KMS-11 (cell line): ENCODE data around the gene ABHD16B.
"Not testable (repeated sequence)": the region's sequence is repeated elsewhere in the genome, so short reads cannot be mapped to it uniquely, and the experiment has no call there.

Experiments used
- H2AFZ ChIP-seq: fragments of 200-600 bp; sonication (generic); 2 replicates; pipeline ENCODE4 v1.6.1; 2016; ENCODE audit warnings: antibody characterized with exemption, mixed run types, low read depth
- H3K27ac ChIP-seq: fragments of 200-600 bp; sonication (generic); 2 replicates; pipeline ENCODE4 v1.6.1; 2016; ENCODE audit warnings: mild to moderate bottlenecking, mixed run types
- H3K27me3 ChIP-seq: fragments of 200-600 bp; sonication (generic); 2 replicates; pipeline ENCODE4 v1.6.1; 2017; ENCODE audit warnings: mild to moderate bottlenecking, low read depth, mixed run types, moderate library complexity; ENCODE audit not compliant: insufficient read depth
- H3K36me3 ChIP-seq: fragments of 200-600 bp; sonication (generic); 2 replicates; pipeline ENCODE4 v1.6.1; 2017; ENCODE audit warnings: mild to moderate bottlenecking, mixed run types; ENCODE audit not compliant: insufficient read depth
- H3K4me1 ChIP-seq: fragments of 200-600 bp; sonication (generic); 2 replicates; pipeline ENCODE4 v1.6.1; 2016; ENCODE audit warnings: mild to moderate bottlenecking, low read depth, mixed run types; ENCODE audit not compliant: poor library complexity, severe bottlenecking
- H3K4me2 ChIP-seq: fragments of 200-600 bp; sonication (generic); 2 replicates; pipeline ENCODE4 v1.7.0; 2016; ENCODE audit warnings: mild to moderate bottlenecking, mixed run types
- H3K4me3 ChIP-seq: fragments of 200-600 bp; sonication (generic); IDR thresholded peaks from 2 replicates; pipeline ENCODE4 v1.6.1; 2017; ENCODE audit warnings: low read depth, low read length, mixed read lengths; ENCODE audit not compliant: insufficient read depth
- H3K79me2 ChIP-seq: fragments of 200-600 bp; sonication (generic); 2 replicates; pipeline ENCODE4 v1.6.1; 2016; ENCODE audit warnings: low read depth, mixed run types; ENCODE audit not compliant: insufficient read depth
- H3K9ac ChIP-seq: fragments of 200-600 bp; sonication (generic); 2 replicates; pipeline ENCODE4 v1.6.1; 2016; ENCODE audit warnings: mild to moderate bottlenecking, mixed run types
- H4K20me1 ChIP-seq: fragments of 200-600 bp; sonication (generic); 2 replicates; pipeline ENCODE4 v1.6.1; 2016; ENCODE audit warnings: mild to moderate bottlenecking, mixed run types; ENCODE audit not compliant: insufficient read depth
- CTCF ChIP-seq: fragments of 200-600 bp; sonication (generic); conservative IDR thresholded peaks from 2 replicates; pipeline ENCODE4 v1.6.1; 2017; ENCODE audit warnings: low read depth, mild to moderate bottlenecking, antibody characterized with exemption, low read length, moderate library complexity, mixed read lengths

The ABHD16B gene

GRCh38 chr20:63847237-63848002 lies 13.9 kb upstream of the ABHD16B start:
- Histone ChIP-seq H3K27ac (no peak overlapping the region), H3K4me3 (no peak overlapping the region), H2AFZ (no peak overlapping the region), H3K4me2 (no peak overlapping the region), H3K79me2 (no peaks in the 10 kb centered on the region), H3K27me3 (peaks cover 29% of the 10 kb centered on the region; the same call in 1 of the 2 replicates), H3K36me3 (no peaks in the 10 kb centered on the region), H4K20me1 (no peaks in the 10 kb centered on the region), H3K4me1 (peaks cover 18% of the 10 kb centered on the region), H3K9ac (no peak overlapping the region)
- no peak for TF ChIP-seq CTCF

- Histone ChIP-seq H3K4me2 (no peak overlapping the region), H3K27ac (no peak overlapping the region), H3K4me3 (no peak overlapping the region), H3K36me3 (no peaks in the 10 kb centered on the region), H3K4me1 (peaks cover 20% of the 10 kb centered on the region), H3K79me2 (no peaks in the 10 kb centered on the region), H4K20me1 (no peaks in the 10 kb centered on the region), H2AFZ (no peak overlapping the region), H3K27me3 (peaks cover 26% of the 10 kb centered on the region; the same call in 1 of the 2 replicates), H3K9ac (no peak overlapping the region)
- no peak for TF ChIP-seq CTCF
Measured at GRCh38 chr20:63848003-63848911, 13.0 kb upstream of the ABHD16B start.

GRCh38 chr20:63850689-63851547 lies 10.4 kb upstream of the ABHD16B start:
- Histone ChIP-seq H3K4me2 (peak overlapping the region; percentile 60), H2AFZ (no peak overlapping the region), H3K27me3 (0 out of 2 replicates have a peak, but pooled peaks cover 3% of the 10 kb centered on the region), H4K20me1 (no peaks in the 10 kb centered on the region), H3K4me1 (peaks cover 38% of the 10 kb centered on the region), H3K36me3 (no peaks in the 10 kb centered on the region), H3K79me2 (no peaks in the 10 kb centered on the region), H3K4me3 (no peak overlapping the region), H3K27ac (no peak overlapping the region), H3K9ac (no peak overlapping the region)
- TF ChIP-seq CTCF: no peak

- H3K4me2 ChIP-seq: peak overlapping the region; percentile 60
- H3K36me3 ChIP-seq, H3K27ac ChIP-seq, H3K79me2 ChIP-seq, H2AFZ ChIP-seq, H3K9ac ChIP-seq, H3K27me3 ChIP-seq, H4K20me1 ChIP-seq, H3K4me3 ChIP-seq: not testable (repeated sequence)
- peaks cover 38% of the 10 kb centered on the region for H3K4me1 ChIP-seq
Measured at GRCh38 chr20:63851548-63851943, 9.8 kb upstream of the ABHD16B start.

- H3K27ac ChIP-seq: peak overlapping the region; percentile 13; the same call in 1 of the 2 replicates
- H3K27me3 ChIP-seq, H3K79me2 ChIP-seq, H3K4me3 ChIP-seq, H3K36me3 ChIP-seq, H4K20me1 ChIP-seq: not testable (repeated sequence)
- H2AFZ ChIP-seq: peak overlapping the region; percentile 26; the same call in 1 of the 2 replicates
- peak overlapping the region; percentile 30; the same call in 1 of the 2 replicates for H3K9ac ChIP-seq
- peaks cover 38% of the 10 kb centered on the region for H3K4me1 ChIP-seq
- peak overlapping the region; percentile 60 for H3K4me2 ChIP-seq
Measured at GRCh38 chr20:63853733-63854068, 7.6 kb upstream of the ABHD16B start.
